SU-DHL-6 (cell line): ENCODE data around the gene GOLGA5.

Source experiments
- CTCF ChIP-seq: fragments of 200-600 bp; sonication (generic); IDR thresholded peaks from one replicate; pipeline ENCODE4 v1.5.1; 2017; ENCODE audit warnings: antibody characterized with exemption, mild to moderate bottlenecking, low read length, moderate library complexity; ENCODE audit not compliant: insufficient read depth, poor library complexity, severe bottlenecking
- EZH2phosphoT487 ChIP-seq: fragments of 200-600 bp; sonication (generic), shearing (Covaris generic); conservative IDR thresholded peaks from 2 replicates; pipeline ENCODE4 v1.6.1; 2018; ENCODE audit warnings: mild to moderate bottlenecking, antibody characterized with exemption, low read length, moderate library complexity, mixed read lengths

- TF ChIP-seq CTCF (no peak), EZH2phosphoT487 (no peak)
These were observed 39.1 kb upstream of the GOLGA5 start for GRCh38 chr14:92754966-92755365.
